HL-60/S4 (cell line): ENCODE measurements around the gene SECISBP2.

Experiments used
- in situ Hi-C: fragments of 300-500 bp; cut with MboI; formaldehyde crosslinking; loops from 2 replicates; pipeline ENCODE4 v1.14.3; 2022; ENCODE audit warnings: low sequenced_read_pairs

Gene SECISBP2

GRCh38 chr9:89305868-89306267, 12.4 kb upstream of the SECISBP2 start:
- in situ Hi-C loops = no loop called here

GRCh38 chr9:89309166-89309565, 9.1 kb upstream of the SECISBP2 start:
- in situ Hi-C loops = no loop called here

GRCh38 chr9:89309608-89310474, 8.5 kb upstream of the SECISBP2 start:
- in situ Hi-C loops = no loop called here

- in situ Hi-C loops = no loop called here
Measured at GRCh38 chr9:89310475-89311345, 7.6 kb upstream of the SECISBP2 start, which contains the start of gene CKS2. TSS of gene CKS2 (plus strand) at chr9:89311195. CDS start at chr9:89311293, 98 bp downstream.

GRCh38 chr9:89311346-89312221, 6.7 kb upstream of the SECISBP2 start:
- in situ Hi-C loops = no loop called here

- in situ Hi-C loops = no loop called here
Measured at GRCh38 chr9:89312222-89312571, 6.1 kb upstream of the SECISBP2 start.

GRCh38 chr9:89313842-89314241, 4.5 kb upstream of the SECISBP2 start:
- in situ Hi-C loops = no loop called here

GRCh38 chr9:89314955-89315354, 3.3 kb upstream of the SECISBP2 start:
- in situ Hi-C loops = no loop called here

- in situ Hi-C loops = no loop called here
Measured at GRCh38 chr9:89315482-89315881, 2.8 kb upstream of the SECISBP2 start.

GRCh38 chr9:89317282-89317681, 1.0 kb upstream of the SECISBP2 start:
- in situ Hi-C loops = no loop called here

GRCh38 chr9:89319015-89319905, 960 bp downstream of the SECISBP2 start:
- in situ Hi-C loops = no loop called here

- in situ Hi-C loops = no loop called here
Measured at GRCh38 chr9:89323390-89323789, 5.1 kb downstream of the SECISBP2 start.

GRCh38 chr9:89325733-89326132, 7.4 kb downstream of the SECISBP2 start:
- in situ Hi-C loops = no loop called here

GRCh38 chr9:89328064-89328463, 9.8 kb downstream of the SECISBP2 start:
- in situ Hi-C loops = no loop called here

GRCh38 chr9:89329917-89330316, 11.6 kb downstream of the SECISBP2 start:
- in situ Hi-C loops = no loop called here

GRCh38 chr9:89330513-89330912, 12.2 kb downstream of the SECISBP2 start:
- in situ Hi-C loops = no loop called here

- in situ Hi-C loops = no loop called here
Measured at GRCh38 chr9:89339807-89340206, 21.5 kb downstream of the SECISBP2 start.

- in situ Hi-C loops = no loop called here
Measured at GRCh38 chr9:89340332-89340731, 22.0 kb downstream of the SECISBP2 start.

GRCh38 chr9:89342213-89342612, 23.9 kb downstream of the SECISBP2 start:
- in situ Hi-C loops = no loop called here

GRCh38 chr9:89342948-89343347, 24.6 kb downstream of the SECISBP2 start:
- in situ Hi-C loops = no loop called here
